ENCODE data around the gene LRTM2.
"Not testable (repeated sequence)": the region's sequence is repeated elsewhere in the genome, so short reads cannot be mapped to it uniquely, and the experiment has no call there.

The LRTM2 gene

DNA sequence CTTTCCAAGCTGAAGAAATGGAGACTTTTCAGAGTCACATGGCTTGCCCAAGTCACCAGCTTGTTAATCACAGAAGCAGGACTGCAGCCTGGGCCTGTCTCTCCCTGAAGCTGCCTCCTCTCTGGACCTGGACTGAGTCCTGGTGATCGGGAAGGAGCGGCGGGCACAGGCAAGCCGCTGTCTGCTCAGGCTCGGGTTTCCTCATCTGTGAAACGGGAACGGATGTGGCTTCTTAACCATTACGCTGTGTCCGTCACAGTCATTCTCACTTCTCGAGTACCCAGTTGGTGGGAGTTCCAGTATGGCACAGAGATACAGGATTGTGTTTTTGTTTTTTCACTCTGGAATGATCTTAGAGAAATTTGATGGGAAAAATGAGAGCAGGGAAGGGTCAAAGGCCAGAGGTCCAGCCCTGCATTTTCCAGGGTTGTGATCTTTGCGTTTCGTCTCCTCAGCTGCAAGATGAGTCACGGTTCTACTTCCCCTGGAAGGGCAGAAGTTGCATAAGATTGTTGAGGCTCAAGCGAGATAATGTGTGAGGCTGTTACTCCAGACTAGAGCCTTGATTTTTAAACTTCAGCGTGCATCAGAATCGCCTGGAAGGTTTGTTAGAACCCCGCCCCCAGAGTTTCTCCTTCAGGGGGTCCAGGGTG lies 7.6 kb upstream of the LRTM2 start:
- DNase-seq, result no peak

DNA sequence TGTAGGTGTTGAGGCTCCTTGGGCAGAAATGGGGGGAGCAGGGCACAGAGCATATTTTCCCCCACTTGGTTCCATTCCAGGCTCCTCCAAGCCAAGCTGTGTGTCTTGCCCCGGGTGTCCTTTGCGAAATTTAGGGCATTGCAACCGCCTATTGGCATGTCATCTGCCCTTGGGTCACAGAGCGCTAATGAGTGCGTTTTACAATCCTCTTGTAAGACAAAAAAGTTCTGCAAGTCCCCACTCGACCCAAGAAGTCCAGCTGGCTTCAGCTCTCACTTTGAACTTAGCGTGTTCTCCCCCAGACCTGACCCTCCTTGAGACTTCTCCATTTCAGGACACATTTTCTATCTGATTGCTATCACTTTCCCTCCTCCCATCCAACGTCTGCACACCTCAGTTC lies 6.1 kb upstream of the LRTM2 start:
- DNase-seq, result no peak

DNA sequence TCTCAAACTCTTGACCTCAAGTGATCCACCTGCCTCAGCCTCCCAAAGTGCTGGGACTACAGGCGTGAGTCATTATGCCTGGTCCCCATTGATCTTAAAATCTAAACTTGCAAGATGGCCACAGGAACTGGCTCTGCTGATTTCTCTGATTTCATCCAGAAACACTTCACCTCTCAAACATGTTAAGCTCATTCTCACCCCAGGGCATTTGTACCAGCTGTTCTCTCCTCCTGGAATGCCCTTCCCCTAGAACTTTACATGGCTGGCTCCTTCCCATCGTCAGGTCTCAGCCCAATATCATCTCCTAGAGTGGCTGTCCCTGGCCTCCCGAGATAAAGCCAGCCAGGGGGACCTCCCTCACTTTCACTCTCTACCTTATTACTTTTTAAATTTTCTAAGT lies 5.3 kb upstream of the LRTM2 start:
- no peak for DNase-seq

DNA sequence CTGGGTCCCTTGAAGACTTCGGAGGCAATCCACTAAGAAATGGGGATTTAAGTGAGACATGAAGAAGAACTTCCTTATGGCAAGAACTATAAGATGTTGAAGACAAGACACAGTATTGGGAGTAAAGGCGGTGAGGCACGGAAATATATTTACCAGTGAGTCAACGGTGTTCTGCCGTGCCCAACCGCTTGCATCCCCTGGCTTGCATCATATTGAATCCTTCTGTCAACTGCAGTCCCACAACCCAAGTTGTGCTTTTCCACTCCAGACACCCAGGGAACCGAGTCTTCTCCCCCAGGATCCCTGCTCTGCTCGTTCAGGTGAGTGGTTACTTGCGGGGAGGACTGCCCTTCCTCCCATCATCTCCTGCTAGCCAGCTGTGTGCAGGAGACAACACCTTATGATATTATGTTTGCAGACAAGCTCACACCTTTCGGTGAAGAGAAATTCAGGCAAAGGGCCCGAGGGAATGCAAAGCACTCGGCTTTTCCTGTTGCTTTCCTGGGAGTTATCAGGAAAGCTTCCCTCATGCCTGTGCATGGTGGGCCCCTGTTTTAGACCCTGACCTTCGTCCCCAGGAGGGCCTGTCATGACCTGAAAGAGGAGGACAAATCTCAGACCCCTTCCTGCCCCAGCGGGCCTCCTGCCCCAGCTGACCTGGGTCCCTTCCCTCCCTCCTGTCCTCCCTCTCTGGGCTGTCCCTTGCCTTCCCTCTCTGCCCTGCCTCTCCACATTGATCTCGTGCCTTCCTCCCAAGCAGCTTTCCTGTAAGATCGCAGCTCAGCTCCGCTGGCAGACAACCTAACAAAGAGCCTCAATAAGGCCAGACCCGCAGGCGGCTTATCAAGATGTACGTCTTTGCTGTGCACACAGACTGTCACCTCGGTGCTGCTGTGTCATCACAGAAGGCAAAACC lies 4.3 kb upstream of the LRTM2 start:
- no peak for DNase-seq

DNA sequence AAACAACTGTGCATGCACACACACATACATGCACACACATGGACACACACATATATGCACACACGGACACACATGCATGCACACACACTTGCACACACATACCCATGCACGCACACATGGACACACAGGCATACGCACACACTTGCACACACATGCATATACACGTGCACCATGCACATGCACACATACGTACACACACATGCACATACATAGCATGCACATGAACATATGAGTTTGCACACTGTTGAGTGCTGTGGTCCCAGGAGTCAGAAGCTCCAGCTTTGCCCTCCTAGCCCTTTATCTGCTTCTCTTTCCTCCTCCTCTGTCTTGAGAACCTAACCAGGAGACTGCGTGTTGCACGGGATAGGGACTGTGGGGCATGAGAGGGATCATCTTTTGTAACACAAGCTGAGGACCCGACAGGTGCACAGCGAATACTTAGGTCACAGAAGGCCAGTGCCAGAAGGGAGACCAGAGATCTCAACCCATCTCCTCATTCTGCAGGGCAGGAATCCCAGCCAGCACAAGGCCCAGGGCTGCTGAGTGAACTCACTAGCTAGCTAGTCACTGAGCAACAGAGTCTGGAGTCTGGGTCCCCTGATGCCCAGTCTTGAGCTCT lies 3.5 kb upstream of the LRTM2 start:
- no peak for DNase-seq

DNA sequence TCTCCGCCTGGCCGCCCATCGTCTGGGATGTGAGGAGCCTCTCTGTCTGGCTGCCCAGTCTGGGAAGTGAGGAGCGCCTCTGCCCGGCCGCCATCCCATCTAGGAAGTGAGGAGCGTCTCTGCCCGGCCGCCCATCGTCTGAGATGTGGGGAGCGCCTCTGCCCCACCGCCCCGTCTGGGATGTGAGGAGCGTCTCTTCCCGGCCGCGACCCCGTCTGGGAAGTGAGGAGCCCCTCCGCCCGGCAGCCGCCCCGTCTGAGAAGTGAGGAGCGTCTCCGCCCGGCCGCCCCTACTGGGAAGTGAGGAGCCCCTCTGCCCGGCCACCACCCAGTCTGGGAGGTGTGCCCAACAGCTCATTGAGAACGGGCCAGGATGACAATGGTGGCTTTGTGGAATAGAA lies 2.4 kb upstream of the LRTM2 start:
- DNase-seq, result not testable (repeated sequence)

DNA sequence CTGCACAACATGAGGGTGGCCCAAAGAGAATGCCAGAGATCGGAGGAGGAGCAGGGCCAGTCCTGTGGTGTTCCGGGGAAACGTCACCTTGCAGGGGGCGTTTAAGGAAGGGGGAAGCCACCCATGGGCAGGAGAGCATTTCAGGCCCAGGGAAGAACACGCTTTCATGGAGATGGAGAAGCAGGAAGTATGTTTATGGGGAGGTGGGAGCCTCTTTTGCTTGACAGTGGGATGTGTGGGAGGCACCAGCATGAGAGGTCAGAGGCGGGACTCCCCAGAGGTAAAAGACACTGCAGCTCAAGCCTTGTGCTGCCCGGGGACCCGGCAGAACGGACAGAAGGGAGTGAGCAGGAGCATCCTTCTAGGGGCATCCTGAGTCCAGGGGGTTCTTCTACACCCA lies 1.3 kb upstream of the LRTM2 start:
- no peak for DNase-seq

DNA sequence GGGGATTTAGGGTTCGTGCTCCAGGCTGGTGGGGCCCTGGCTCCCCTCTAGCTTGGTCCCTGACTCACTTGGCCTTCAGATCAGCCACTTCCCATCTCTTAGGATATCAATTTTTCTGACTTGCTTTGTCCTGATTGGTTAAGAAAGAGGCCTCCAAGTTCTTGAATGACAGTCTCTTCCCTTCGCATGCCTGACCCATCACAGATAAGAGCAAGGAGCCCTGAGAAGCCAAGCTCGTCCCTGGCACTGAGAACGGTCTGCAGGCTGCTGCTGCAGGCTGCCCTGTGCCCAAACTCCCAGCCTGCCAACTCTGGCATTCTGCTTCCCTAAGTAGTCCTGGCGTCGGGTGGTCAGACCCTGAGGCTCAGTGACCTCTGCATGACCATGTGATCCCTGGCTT lies 794 bp upstream of the LRTM2 start:
- no peak for DNase-seq

DNA sequence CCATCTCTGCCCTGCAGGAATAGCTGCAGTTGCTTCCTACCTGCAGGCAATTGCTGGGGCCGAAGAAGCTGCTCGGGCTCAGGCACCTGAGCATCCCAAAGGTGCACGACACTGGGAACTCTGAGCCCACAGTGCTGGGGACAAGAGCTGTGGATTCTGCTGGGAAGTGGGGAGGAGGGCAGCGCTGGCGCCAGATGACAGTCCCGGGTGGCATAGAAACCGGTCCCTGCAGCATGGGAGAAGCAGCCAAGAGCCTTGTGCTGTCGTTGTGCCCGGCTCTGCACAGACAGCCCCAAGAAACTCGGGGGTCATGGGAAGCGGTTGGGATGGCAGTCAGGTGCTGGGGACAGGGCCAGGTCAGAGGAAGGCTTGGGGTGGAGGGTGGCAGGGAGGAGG lies 529 bp downstream of the LRTM2 start:
- DNase-seq, result no peak

DNA sequence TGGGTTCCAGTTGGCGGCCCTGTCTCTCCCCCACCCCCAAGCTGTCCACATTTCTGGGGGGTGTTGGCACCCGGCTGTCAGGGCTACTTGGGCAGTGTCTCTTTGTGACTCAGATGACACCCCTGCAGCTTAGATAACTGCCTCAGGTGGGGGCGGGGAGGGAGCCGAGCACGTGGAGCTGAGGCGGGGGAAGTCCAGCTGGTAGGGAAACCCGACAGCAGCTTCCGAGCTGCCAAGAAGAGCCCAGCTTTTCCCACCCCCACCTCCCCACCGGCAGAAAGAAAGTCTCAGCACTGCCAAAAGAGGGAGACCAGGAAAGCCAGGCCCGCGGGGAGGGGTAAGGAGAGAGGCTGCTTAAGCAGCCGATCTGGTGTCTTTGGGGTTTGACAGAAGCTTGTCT lies 1.4 kb downstream of the LRTM2 start:
- DNase-seq, result no peak

DNA sequence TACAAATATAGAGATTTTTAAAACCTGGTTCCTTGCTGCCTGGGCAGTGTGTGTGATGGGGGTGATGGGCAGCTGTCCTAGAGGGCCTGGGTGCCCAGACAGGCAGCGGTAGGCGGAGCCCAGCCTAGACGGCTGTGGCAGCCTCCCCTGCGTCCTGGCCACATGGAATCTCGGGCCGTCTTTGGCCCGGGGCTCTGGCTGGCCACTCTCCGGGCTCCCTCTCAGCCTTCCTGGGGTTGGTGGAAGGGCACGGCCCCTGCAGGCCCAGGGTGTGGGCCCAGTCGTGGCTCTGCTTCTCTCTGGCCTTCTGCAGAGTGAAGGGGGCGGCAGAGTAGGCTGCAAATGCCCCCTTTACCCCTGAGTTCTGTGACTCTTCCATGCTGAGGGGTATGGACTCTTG lies 2.3 kb downstream of the LRTM2 start:
- no peak for DNase-seq

DNA sequence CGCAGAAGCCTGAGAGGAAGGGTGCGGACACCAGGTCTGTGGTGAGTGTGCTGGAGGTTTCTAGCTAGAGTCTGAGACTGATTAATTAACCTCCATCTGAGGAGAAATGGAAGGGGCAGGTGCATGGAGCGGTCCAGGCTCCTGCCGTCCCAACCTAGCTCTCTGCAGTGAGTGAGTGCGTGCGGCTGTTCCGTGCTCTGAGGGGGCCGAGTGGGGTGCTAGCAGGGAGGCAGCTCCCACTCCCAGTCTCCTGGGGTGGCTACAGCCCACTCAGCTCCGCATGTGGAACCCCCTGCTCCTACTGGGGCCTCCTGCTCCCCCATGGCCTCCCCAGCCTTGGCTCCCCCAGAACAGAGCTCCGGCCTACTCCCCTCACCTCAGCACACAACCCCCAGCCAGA lies 2.9 kb downstream of the LRTM2 start:
- DNase-seq, result no peak

DNA sequence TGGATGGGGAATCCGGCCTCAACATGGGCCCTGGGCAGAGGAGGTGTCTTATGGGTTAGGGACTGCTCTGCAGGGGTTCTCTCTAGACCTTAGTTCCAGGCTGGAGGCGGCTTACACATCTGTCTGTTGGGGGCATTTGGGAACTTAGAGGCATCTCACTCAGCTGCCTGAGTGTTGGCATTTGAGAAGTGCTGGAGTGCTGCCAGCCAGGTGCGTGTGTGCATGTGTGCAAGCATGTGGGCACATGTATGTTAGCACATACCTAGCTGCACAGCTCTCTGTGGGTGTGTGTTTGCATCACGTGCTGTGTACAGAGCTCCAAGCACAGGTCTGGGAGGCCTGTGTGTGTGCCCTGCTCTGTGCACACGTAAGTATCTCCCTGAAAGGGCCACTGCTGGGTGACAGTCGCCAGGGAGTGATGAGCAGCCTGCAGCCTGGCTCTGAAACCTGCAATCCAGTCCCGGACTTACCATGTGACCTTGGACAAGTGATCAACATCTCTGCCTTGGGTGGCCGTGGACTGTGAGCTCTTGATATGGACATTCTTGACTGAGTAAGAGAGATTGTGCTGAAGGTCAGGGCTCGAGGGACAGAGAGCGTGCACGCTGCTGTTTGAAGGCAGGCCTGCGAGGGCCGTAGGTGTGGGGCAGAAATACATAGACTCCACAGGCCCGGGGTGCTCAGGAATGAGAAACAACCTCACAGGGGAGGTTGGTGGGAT lies 5.2 kb downstream of the LRTM2 start:
- DNase-seq, result no peak

DNA sequence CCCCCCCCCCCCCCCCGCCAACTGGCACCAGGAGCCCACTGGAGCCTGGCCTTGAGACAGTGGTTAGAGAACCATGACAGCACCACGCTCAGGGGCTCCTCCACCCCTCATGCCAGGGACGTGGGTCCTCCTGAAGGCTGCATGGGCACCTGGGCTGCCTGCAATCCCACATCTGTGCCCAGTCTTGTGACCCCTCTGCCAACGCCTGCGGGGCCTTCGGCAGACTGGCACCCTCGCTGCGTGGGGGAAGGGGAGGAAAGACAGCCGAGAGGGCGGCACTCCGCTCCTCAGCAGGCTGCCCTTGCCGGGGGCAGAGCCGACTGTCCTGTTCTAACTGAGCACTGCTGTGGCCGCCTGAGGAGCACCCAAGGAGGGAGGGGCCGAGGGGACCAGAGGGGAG lies 6.0 kb downstream of the LRTM2 start:
- no peak for DNase-seq

DNA sequence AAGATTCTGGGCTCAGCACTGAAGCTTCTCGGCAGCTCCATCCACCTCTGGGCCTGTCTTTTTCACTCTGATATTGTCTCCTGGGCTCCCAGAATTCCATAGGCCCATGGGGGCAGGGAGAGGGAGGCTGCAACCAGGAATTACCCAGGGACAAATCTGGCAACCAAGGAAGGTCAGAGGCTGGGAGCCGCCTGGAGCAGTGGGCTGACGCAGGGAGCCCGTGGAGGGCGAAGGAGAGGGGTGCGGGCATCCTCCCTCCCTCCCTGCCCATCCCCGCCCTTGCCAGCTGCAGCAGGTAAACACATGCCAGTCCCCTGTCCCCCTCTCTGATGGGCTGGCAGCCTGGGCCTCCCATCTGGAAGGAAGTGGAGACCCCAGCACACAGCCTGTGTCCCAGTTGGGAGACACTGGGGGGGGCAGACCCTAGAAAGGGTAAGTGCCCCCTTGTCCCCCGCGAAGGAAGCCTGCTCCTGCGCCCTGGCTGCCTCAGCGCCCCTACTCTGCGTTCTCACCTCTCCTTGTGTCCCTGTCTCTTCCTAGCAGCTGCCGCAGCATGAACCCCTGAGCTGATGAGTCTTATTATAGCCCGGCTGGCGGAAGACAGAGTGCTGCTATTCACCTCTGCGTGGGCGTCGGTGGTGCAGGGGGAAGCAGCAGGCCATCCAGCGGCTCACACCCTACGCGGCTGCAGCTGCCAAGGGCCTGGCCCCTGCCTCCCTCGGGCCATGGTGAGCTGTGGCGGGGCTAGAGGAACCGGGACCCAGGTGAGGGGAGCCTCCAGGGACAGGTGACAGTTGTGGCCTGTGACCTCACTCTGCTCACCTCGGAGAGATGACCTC lies 6.7 kb downstream of the LRTM2 start:
- no peak for DNase-seq

DNA sequence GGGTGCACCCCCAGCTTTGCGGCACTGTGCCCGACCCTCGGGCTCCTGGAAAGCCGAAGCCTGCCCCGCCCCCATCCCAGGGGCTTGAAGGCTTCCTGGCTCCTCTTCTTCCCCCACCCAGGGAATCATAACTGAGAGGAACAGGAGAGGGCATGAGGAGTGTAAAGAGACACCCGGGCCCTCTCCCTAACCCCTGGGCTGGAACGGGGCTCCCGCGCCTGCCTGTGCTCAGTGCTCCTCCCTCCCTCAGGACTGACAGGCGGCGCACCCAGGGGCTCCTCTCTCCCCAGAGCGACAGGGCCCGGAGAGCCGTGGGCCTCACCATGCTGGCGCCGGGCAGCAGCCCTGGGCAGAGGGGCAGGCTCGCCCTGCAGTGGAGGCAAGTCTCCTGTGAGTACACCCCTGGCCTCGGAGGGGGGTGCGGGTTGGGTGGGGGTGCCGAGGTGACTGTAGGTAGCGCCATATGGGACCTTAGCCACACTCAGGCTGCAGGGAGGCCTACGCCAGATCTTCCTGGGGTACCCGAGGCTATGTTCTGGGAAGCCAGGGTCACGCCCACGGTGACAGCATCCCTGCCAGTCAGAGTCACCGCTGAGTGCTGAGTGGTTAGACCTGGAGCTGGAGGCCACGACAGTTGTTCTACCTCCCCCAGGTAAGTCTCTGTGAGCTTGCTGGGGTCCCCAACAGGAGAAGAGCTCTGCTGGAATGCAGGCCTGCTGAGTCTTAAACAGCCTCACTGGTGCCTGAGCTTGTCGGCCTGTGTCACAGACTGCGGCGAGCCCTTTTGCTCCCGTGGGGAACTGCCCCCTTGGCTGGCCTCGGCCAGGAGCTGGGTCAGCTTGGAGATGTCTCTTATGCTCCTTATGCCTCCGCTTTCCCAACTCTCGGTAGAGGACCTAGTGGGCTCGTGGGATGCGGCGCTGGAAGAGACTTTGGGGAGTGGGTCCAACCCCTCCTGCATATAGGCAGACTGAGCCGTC lies 7.8 kb downstream of the LRTM2 start:
- DNase-seq, result no peak

DNA sequence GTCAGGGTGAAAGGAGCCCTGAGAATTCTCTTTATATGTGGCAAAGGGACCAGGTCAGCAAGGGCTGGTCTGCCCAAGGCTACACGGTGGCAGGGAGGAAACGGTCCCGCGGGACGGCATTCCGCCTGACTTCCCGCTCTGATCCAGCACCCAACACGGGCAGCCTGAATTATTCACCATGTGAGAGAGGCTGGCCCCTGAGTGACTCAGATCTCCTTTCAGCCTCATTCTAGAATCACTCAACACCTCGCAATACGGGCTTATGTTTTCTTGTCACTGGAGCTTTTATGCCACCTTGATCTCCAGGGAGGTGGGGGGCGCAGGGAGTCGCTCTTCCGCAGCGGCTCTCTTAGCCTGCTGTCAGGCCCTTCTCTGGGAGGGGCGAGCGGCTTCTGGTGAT lies 8.5 kb downstream of the LRTM2 start:
- DNase-seq, result no peak

DNA sequence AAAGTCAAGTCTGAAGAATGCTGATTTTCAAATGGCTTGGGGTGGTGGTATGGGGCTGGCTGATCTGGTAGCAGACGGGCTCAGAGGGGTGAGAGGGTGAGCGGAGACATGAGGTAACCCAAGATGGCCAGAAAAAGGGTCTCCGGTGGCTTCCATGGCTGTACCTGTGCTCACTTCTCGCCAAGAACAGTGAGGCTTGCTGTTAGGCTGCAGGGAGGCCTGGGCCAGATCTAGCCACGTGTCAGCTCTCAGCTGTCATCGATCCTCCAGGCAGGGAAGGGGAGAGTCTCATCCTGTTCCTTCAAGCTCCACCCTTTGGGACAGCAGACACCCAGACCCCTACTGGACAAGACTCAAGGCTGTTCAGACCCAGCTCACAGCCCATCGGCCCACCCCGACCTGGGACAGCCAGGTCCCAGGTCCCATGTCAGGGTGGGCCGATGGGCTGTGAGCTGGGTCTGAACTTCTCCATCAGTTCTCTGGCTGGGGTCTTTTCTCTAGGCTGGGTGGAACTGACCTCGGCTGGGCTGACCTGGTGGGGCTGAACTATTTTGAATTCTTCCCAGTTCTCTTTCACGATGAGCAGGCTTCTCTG lies 9.0 kb downstream of the LRTM2 start:
- DNase-seq, result no peak

DNA sequence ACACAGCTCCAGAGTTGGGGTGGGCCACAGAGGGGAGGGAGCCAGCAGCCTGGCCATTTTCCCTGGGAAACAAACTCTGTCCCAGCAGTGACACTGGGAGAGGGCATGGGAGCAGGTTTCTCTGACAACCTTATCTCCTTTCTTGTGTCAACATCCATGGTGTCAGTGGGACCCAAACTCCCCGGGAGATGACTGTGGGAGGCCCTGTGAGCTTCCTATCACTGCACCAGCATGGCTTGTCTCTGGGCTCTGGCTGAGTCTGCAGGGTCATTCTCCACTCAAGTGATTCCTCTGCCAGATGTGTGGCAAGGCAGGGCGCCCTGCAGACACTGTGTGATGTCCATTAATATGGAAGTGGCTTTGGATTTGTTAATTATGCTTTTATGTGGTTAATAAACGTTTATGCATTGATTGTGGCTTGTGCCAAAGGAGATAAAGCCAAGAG lies 10.1 kb downstream of the LRTM2 start:
- no peak for DNase-seq
